Measurements from ENCODE around the gene CEMIP. TPM values are rescaled to one million over a fixed set of nuclear protein-coding genes. Genes with fewer than 3 reads are reported as not detected.

CEMIP gene
- total RNA-seq, 1 donor: 131 TPM

GRCh38 chr15:80912673-80913072, 133.5 kb downstream of the CEMIP start:
- TF ChIP-seq CTCF (IDR thresholded peaks at IDR 0.05; ENCODE audit: insufficient read depth, low read depth, low read length): no peak
- DNase-seq (ENCODE audit: low read depth): no peak
- H3K4me3 ChIP-seq (ENCODE audit: low read depth, low read length): no peak overlapping the region

- TF ChIP-seq CTCF (IDR thresholded peaks at IDR 0.05; ENCODE audit: insufficient read depth, low read depth, low read length): no peak
- no peak for DNase-seq (ENCODE audit: low read depth)
- no peak overlapping the region for H3K4me3 ChIP-seq (ENCODE audit: low read depth, low read length)
Observed at GRCh38 chr15:80913541-80913940, 134.4 kb downstream of the CEMIP start.

GRCh38 chr15:80915472-80915871, 136.3 kb downstream of the CEMIP start:
- TF ChIP-seq CTCF (IDR thresholded peaks at IDR 0.05; ENCODE audit: insufficient read depth, low read depth, low read length): no peak
- no peak for DNase-seq (ENCODE audit: low read depth)
- no peak overlapping the region for H3K4me3 ChIP-seq (ENCODE audit: low read depth, low read length)

GRCh38 chr15:80916056-80916455, 136.9 kb downstream of the CEMIP start:
- TF ChIP-seq CTCF (IDR thresholded peaks at IDR 0.05; ENCODE audit: insufficient read depth, low read depth, low read length): no peak
- no peak overlapping the region for H3K4me3 ChIP-seq (ENCODE audit: low read depth, low read length)
- no peak for DNase-seq (ENCODE audit: low read depth)

- no peak for TF ChIP-seq CTCF (IDR thresholded peaks at IDR 0.05; ENCODE audit: insufficient read depth, low read depth, low read length)
- no peak for DNase-seq (ENCODE audit: low read depth)
- no peak overlapping the region for H3K4me3 ChIP-seq (ENCODE audit: low read depth, low read length)
Observed at GRCh38 chr15:80918196-80918783, 139.1 kb downstream of the CEMIP start.

- no peak for DNase-seq (ENCODE audit: low read depth)
- H3K4me3 ChIP-seq (ENCODE audit: low read depth, low read length): no peak overlapping the region
- TF ChIP-seq CTCF (IDR thresholded peaks at IDR 0.05; ENCODE audit: insufficient read depth, low read depth, low read length): no peak
Observed at GRCh38 chr15:80920271-80920699, 141.1 kb downstream of the CEMIP start.
